ENCODE results near the gene RBPJL. TPM values are rescaled to one million over a fixed set of nuclear protein-coding genes. Genes with fewer than 3 reads are reported as not detected.

Gene RBPJL
- total RNA-seq, 1 experiment from 2014 or later: not detected

DNA sequence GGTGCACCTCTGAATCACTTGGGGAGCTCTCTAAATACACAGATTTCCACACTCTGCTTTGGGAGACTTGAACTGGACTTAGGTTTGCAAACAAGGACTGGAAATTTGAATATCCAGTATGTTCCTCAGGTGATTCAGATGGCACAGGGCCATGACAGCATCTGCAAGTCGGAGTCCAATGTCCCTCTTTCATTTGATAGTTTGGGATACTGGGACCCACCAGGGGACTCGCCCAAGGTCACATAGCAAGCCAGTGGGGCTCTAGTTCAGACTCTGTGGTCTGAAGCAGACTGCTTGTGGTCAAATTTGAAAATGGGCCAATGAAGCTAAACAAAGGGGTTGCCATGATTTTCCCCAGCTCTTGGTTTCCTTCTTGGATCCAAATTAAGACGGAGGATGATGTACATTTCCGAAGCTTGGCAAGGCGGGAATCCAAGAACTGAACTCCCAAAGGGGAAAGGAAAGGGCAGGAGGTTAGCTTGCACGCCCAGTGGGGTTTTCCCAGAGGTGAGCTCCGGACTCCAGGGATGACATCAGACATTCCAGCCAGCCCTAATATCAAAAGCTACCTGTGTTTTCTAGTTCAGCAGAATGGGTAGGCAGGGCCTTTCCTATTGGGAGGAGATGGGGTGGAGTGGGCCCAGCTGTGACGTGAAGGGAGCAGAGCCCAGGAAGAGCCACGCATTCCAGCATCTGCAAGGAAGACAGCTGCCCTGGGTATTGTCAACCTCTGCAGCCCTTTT, 52.9 kb downstream of the RBPJL start:
- Histone ChIP-seq H4K20me1 (ENCODE audit: insufficient read depth) (no peaks in the 10 kb centered on the region), H3K4me3 (replicated peaks in 1 of 2; ENCODE audit: low read depth in 1 of 2, low read length in 2 of 2) (peak overlapping the region in 1 of 2 experiments; percentile 44; a peak in 3 of 4 replicates), H3K9me2 (ENCODE audit: insufficient read depth) (no peaks in the 10 kb centered on the region), H3K36me3 (ENCODE audit: control insufficient read depth in 1 of 2, insufficient read depth in 2 of 2, low read length in 2 of 2) (no peaks in the 10 kb centered on the region), H3K4me1 (ENCODE audit: control insufficient read depth in 1 of 2, insufficient read depth in 2 of 2, low read length in 2 of 2) (peaks cover 63 to 76% of the 10 kb centered on the region in 2 experiments), H2AFZ (ENCODE audit: low read depth, low read length, poor library complexity, severe bottlenecking) (no peak overlapping the region), H3K79me2 (ENCODE audit: insufficient read depth, low read length) (peaks cover 11% of the 10 kb centered on the region), H3K9ac (ENCODE audit: low read length) (peak overlapping the region; percentile 47), H3K4me2 (ENCODE audit: low read length) (peak overlapping the region; percentile 78), H3K27ac (ENCODE audit: low read depth, low read length) (peak overlapping the region; percentile 49), H3K9me3 (ENCODE audit: control insufficient read depth in 1 of 2, insufficient read depth in 1 of 2, low read depth in 1 of 2, low read length in 2 of 2) (no peaks in the 10 kb centered on the region), H3K27me3 (ENCODE audit: insufficient read depth, low read length) (no peaks in the 10 kb centered on the region)
- ChIA-PET POLR2A (interaction anchor here (0.9 to 5.2 kb wide), 5 partner anchors 12 to 19 kb away, joined by 3 to 55 read pairs (median 5); partner anchors contain the start of gene SDC4), RAD21 (ENCODE audit: low non-redundant PET in 1 of 2, low total read pairs in 2 of 2, uncharacterized antibody in 2 of 2, unreplicated experiment in 2 of 2) (no interaction called here), CTCF (interaction anchor here (0.9 to 2.6 kb wide), 5 partner anchors 9 to 412 kb away, joined by 3 to 11 read pairs (median 4); no protein-coding TSS in a partner anchor)
- ATAC-seq: peak; percentile 15
- intact Hi-C loops (cut with micrococcal nuclease): no loop called here
- no peak for DNase-seq (ENCODE audit: low read depth, low spot score)
- no TSS peak for BruUV-seq (replicated peaks)
- TF ChIP-seq, protein P1, sequence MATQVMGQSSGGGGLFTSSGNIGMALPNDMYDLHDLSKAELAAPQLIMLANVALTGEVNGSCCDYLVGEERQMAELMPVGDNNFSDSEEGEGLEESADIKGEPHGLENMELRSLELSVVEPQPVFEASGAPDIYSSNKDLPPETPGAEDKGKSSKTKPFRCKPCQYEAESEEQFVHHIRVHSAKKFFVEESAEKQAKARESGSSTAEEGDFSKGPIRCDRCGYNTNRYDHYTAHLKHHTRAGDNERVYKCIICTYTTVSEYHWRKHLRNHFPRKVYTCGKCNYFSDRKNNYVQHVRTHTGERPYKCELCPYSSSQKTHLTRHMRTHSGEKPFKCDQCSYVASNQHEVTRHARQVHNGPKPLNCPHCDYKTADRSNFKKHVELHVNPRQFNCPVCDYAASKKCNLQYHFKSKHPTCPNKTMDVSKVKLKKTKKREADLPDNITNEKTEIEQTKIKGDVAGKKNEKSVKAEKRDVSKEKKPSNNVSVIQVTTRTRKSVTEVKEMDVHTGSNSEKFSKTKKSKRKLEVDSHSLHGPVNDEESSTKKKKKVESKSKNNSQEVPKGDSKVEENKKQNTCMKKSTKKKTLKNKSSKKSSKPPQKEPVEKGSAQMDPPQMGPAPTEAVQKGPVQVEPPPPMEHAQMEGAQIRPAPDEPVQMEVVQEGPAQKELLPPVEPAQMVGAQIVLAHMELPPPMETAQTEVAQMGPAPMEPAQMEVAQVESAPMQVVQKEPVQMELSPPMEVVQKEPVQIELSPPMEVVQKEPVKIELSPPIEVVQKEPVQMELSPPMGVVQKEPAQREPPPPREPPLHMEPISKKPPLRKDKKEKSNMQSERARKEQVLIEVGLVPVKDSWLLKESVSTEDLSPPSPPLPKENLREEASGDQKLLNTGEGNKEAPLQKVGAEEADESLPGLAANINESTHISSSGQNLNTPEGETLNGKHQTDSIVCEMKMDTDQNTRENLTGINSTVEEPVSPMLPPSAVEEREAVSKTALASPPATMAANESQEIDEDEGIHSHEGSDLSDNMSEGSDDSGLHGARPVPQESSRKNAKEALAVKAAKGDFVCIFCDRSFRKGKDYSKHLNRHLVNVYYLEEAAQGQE (IDR thresholded peaks at IDR 0.05; ENCODE audit: low read depth): no peak
- TF ChIP-seq ZFX (IDR thresholded peaks at IDR 0.05): no peak
- no peak for TF ChIP-seq YY1 (IDR thresholded peaks at IDR 0.05; ENCODE audit: extremely low read depth, insufficient replicate concordance, low read depth, low read length)
- no peak for TF ChIP-seq ZNF274 (IDR thresholded peaks at IDR 0.05; ENCODE audit: low read depth, low read length)
